HG03520 (cell line): Measurements from ENCODE around the gene MPPED2.

ENCODE experiments used
- ATAC-seq: cut with Tn5 transposase; IDR thresholded peaks from one replicate; pipeline ENCODE4 v1.9.1; 2021; ENCODE audit warnings: mild to moderate bottlenecking, moderate library complexity; ENCODE audit not compliant: unreplicated experiment

MPPED2 gene

DNA sequence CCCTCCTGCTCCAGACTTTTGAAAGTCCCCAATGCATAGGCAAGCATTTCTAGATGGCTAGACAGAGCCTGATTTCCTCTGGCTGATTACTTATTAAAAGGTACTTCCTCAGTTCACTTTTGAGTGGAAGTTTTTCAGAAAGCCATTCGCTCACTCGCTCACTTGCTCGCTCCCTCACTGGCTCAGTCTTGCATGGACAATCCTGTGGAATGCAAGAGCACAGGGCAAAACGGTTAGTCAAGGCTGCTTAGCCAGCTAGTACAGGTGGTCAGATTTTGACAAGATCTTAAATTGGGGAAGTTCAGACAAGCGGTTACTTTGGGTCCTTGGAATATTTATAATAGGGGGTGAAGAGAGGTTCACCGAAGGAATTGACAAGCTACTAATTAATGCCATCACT lies 162.3 kb downstream of the MPPED2 start:
- ATAC-seq: no peak

DNA sequence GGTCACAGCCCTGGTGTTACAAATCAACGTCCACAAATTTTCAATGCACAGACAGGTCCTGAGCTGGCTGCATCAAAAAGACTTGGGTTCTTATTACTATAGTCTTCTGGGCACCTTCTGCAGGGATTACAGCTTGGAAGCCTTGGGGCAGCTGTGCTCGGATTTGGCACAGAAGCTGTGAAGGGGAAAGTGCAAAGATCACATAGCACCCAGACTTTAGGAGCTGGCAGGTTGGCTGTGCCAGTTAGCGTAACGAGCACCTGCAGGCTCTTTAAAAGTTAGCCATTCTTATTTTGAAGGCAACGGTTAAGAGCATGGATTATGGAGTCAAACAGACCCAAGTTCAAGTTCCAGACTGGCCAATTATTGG lies 162.9 kb downstream of the MPPED2 start:
- no peak for ATAC-seq

- ATAC-seq: no peak
These were observed 163.5 kb downstream of the MPPED2 start for GRCh38 chr11:30422447-30423278.

DNA sequence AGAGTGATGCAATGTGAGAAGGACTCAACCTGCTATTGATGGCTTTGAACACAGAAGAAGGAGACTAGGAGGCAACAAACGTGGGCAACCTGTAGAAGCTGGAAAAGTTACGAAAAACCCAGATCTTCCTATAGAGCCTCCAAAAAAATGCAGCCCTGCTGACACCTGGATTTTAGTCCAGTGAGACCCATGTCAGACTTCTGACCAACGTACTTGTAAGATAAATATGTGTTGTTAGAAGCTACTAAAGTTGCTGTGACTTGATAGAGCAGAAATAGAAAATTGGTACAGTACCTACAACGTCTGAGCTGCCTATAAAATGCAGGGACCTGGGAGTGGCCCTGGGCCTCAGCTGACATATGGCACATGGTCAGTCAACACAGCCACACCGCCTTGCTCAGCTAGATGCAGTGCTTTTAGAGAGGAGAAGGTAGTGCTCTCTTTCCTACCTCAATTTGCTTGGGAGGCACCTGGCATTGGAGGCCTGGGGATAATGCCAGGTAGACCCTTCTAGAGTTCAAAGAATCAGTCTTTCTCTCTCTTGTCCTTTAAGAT lies 165.8 kb downstream of the MPPED2 start:
- no peak for ATAC-seq

- ATAC-seq: no peak
These were observed 171.3 kb downstream of the MPPED2 start for GRCh38 chr11:30414806-30415205.

DNA sequence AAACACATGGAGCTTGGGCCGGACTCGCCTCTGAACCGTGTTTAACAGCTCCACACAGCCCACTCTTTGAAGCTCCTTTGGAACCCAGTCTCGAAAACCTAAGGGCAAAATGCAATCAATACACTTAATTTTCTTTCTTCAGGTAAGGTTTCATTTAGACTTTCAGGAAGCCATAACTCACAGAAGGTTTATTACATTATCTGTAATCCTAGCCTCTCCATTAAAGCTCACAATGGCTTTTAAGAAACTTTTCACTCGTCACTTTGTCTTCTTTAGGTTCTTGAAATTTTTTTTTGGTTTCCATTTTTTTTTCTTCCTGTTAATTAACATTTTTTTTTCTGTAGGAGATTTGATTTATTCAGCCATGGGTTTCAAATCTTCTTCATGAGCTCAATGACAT lies 171.9 kb downstream of the MPPED2 start:
- ATAC-seq: no peak

DNA sequence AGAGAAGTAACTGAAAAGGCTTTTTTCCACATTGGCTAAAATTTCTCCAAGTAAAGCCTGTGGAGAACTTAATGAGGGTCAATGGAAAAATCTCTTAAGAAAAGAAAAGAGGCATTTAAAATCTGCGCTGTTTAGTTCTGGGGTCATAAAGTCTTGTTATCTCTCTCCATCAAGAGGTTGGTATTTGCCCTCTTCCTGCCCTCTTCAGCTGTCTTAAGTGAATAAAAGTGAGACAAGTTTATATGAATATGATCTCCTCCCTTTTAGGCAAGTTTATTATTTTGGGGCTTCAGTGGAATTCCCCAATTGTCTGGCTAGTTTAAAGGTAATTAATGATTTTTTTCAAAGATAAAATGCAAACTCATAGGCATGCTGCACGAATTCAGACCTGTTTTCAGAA lies 173.6 kb downstream of the MPPED2 start:
- no peak for ATAC-seq

GRCh38 chr11:30411383-30411782 lies 174.8 kb downstream of the MPPED2 start:
- no peak for ATAC-seq

DNA sequence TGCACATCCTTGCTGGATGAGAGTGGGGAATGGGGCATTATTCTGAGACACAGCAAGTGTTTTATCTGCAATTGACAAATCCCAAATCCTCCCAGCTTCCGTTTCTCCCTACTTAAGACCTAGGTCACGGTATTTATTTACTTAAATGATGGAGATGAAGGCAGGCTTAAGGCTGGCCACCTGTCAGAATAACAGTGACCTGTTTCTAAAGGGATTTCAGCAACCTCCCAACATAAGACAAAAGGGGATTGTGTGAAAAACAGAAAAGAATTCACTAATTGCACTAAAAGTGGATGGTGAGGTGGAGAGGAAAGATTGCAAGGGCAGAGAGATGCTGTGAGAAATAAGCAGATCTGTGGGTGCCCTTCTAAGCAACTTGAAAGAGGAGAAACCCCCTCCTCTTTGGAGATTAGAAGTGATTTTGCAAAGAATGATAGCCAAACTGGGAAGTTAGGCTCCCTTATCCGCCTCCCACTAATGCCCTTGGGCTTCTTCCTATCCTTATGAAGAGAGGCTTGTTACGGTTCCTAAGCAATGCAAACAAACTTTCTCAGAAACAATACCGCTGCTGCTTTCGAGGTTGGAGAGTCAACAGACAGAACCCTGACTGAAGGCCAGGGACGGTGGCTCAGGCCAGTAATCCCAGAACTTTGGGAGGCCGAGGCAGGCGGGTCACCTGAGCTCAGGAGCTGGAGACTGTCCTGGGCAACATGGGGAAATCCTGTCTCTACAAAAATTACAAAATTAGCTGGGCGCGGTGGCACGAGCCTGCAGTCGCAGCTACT lies 179.0 kb downstream of the MPPED2 start:
- no peak for ATAC-seq

DNA sequence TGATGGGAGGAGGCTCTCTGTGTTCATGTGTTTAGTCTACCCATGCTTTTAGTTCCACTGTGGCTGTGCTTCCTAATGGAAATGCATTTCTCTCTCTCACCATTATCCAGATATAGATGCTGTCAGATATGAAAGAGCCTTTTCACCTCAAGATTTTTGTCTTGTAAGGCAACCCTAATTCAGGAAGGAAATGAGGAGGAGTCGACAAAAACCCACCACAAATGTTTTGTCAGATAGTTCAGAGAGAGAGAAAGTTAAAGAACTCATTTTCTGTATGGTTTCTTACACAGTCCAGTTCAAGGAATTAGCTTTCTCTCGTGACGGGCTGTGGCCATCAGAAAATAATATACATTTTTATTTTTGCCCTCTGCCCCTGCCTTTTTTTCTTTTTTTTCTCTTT lies 180.8 kb downstream of the MPPED2 start:
- ATAC-seq: no peak

DNA sequence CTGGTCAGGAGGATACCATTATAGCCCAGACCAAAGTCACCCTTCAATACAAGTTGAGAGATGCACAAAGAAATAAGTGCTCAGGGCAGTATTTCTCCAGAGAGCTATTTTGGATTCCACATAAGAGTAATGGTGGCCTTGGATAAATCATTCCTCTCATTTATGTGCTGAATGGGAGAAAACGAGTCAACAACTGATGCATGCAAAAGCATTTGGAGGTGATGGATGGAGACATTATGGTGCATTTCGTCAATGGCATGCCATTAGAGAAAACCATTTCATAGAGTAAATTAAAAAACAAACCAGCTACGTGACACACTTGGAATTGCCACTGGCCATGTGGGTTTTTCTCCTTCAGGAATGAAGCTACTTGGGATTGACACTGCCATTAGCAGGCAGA lies 182.0 kb downstream of the MPPED2 start:
- no peak for ATAC-seq

DNA sequence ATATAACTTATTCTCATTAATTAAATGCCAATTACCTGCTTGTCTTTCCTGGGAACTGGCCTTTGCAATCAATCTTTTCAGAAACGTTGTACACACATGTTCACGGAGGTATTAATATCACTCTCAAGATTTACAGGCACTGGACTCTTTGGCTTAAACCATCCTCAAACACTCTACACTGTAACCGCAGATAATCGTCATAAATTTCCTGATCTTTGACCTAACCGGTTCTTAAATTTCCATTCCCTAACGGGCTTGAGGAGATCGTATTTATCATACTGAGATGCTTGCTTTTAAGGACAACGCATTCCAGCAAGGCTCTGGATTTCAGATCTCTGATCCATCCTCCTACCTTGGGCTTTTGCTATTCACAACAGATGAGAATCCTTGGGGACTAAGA lies 190.4 kb downstream of the MPPED2 start:
- no peak for ATAC-seq

GRCh38 chr11:30393012-30393411 lies 193.1 kb downstream of the MPPED2 start:
- no peak for ATAC-seq

DNA sequence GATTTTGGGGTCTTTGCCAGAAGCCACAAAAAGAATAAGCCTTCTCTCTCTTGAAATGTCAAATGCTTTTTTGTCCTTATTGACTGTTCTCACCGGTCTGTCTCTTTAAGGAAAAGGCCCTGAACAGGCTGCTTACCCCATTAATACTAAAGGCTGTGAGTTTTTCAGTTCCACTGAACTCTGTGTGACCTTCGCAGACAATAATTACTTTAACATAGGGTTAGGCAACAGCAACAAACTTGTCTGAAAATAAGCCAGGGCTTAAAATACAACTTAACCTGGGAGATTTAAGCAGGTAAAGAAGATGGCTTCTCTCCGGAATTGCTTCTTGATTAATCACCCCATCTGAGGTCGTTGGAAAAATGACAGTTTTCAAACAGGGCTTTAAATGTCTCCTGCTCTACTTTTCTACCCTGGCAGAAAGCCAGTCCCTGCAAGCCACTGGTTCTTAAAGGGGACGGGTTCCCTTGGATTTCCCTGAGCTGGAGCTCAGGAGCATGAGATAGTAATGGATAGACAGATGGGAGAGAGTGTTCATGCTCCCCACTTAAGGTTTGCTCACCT lies 193.8 kb downstream of the MPPED2 start:
- ATAC-seq: no peak

GRCh38 chr11:30388957-30389356 lies 197.2 kb downstream of the MPPED2 start:
- ATAC-seq: no peak

- no peak for ATAC-seq
These were observed 198.0 kb downstream of the MPPED2 start for GRCh38 chr11:30387891-30388861.

GRCh38 chr11:30381879-30382278 lies 204.3 kb downstream of the MPPED2 start:
- no peak for ATAC-seq

DNA sequence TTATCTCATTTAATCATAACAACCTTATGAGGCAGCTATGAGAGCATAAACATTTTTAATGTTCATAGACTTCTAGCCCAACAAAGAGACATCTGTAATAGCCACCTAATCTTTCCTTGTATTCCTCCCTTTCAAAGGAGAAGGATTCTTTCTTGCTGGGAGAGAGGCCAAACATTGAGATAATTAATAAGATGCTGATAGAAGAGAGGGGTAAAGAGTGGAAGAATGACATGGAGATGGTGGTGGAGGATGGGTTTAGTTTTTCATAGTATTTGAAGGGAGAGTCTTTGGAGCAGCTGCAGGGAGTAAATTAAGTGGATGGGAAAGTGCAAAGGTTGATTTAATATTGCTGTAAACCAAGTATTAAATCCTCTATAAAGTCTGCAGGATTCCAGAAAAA lies 205.3 kb downstream of the MPPED2 start:
- ATAC-seq: no peak

DNA sequence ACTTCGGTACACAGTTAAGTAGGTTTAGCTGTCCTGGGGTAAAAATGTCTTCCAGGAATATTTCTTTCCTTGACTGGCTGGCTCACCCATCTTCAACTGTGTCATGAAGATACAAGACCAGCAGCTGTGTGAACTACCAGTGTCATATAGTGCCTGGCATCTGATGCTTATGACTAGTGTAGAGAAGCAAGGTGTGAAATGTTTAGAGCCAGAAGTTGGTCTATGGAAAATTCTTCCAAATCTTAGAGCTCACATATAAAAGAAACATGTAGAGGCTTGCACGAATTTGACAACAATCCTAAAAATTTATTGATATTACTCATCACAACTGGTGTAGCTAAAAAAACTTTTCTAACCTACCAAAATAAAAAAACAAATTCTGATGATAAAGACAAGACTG lies 208.8 kb downstream of the MPPED2 start:
- no peak for ATAC-seq

GRCh38 chr11:30370164-30370563 lies 216.0 kb downstream of the MPPED2 start:
- no peak for ATAC-seq

GRCh38 chr11:30368394-30368793 lies 217.8 kb downstream of the MPPED2 start:
- no peak for ATAC-seq
